Endothelial cell (in vitro differentiated cells): Measurements from ENCODE around the gene UBE2Z. TPM values are rescaled to one million over a fixed set of nuclear protein-coding genes. Genes with fewer than 3 reads are reported as not detected.

Source experiments
- DNase-seq: peaks from one replicate; pipeline ENCODE4 v3.0.0; 2021; ENCODE audit warnings: low spot score
- H3K27ac Mint-ChIP-seq: one replicate; pipeline ENCODE4 v1.8.0; 2021; ENCODE audit warnings: mixed read lengths, inconsistent platforms; ENCODE audit not compliant: unreplicated experiment
- H3K27me3 Mint-ChIP-seq: one replicate; pipeline ENCODE4 v1.8.0; 2021; ENCODE audit warnings: mild to moderate bottlenecking, moderate library complexity, mixed read lengths, inconsistent platforms; ENCODE audit not compliant: unreplicated experiment
- H3K36me3 Mint-ChIP-seq: one replicate; pipeline ENCODE4 v1.8.0; 2021; ENCODE audit warnings: mild to moderate bottlenecking, low read depth, mixed read lengths, inconsistent platforms; ENCODE audit not compliant: unreplicated experiment
- H3K4me1 Mint-ChIP-seq: one replicate; pipeline ENCODE4 v1.8.0; 2021; ENCODE audit warnings: mild to moderate bottlenecking, mixed read lengths, inconsistent platforms; ENCODE audit not compliant: unreplicated experiment
- H3K4me3 Mint-ChIP-seq: one replicate; pipeline ENCODE4 v1.8.0; 2021; ENCODE audit warnings: mild to moderate bottlenecking, mixed read lengths, inconsistent platforms; ENCODE audit not compliant: unreplicated experiment
- H3K9me3 Mint-ChIP-seq: one replicate; pipeline ENCODE4 v1.8.0; 2021; ENCODE audit warnings: mixed read lengths, inconsistent platforms; ENCODE audit not compliant: unreplicated experiment
- CTCF ChIP-seq: fragments of 200-600 bp; sonication (generic); IDR thresholded peaks from one replicate; pipeline ENCODE4 v1.5.0; 2021; ENCODE audit warnings: antibody characterized with exemption; ENCODE audit not compliant: unreplicated experiment
- total RNA-seq: library from RNA; stranded (reverse); fragmentation: NEBNext Ultra II Directional; extraction: Animal tissue kit (Norgen Biotek cat#: 25700); gene quantifications from one replicate; pipeline ENCODE4 v1.2.1, GENCODE V29; 2021; ENCODE audit not compliant: unreplicated experiment

UBE2Z gene
- total RNA-seq, 1 donor from 2014 or later, result 81.8 TPM

GRCh38 chr17:48903401-48903800 lies 4.8 kb upstream of the UBE2Z start:
- Mint-ChIP-seq H3K27ac (no peak overlapping the region), H3K27me3 (peaks cover 1% of the 10 kb centered on the region), H3K4me1 (no peaks in the 10 kb centered on the region), H3K9me3 (no peaks in the 10 kb centered on the region), H3K36me3 (no peaks in the 10 kb centered on the region), H3K4me3 (no peak overlapping the region)
- DNase-seq, result no peak
- TF ChIP-seq CTCF, result no peak

- no peak for DNase-seq
- H3K27ac Mint-ChIP-seq, result no peak overlapping the region
- peaks cover 1% of the 10 kb centered on the region for H3K27me3 Mint-ChIP-seq
- H3K4me3 Mint-ChIP-seq, result no peak overlapping the region
- peaks cover 3% of the 10 kb centered on the region for H3K4me1 Mint-ChIP-seq
- TF ChIP-seq CTCF, result no peak
- H3K9me3 Mint-ChIP-seq, result no peaks in the 10 kb centered on the region
- H3K36me3 Mint-ChIP-seq, result peaks cover 4% of the 10 kb centered on the region
Measured at GRCh38 chr17:48904428-48904827, 3.8 kb upstream of the UBE2Z start.

GRCh38 chr17:48905987-48906515 lies 2.2 kb upstream of the UBE2Z start:
- DNase-seq, result no peak
- no peak for TF ChIP-seq CTCF
- no peak overlapping the region for H3K4me3 Mint-ChIP-seq
- H3K4me1 Mint-ChIP-seq, result peaks cover 17% of the 10 kb centered on the region
- peaks cover 1% of the 10 kb centered on the region for H3K27me3 Mint-ChIP-seq
- H3K9me3 Mint-ChIP-seq, result no peaks in the 10 kb centered on the region
- no peak overlapping the region for H3K27ac Mint-ChIP-seq
- H3K36me3 Mint-ChIP-seq, result peaks cover 10% of the 10 kb centered on the region

GRCh38 chr17:48907713-48908046 lies 527 bp upstream of the UBE2Z start:
- H3K27me3 Mint-ChIP-seq, result peaks cover 1% of the 10 kb centered on the region
- peak overlapping the region; percentile 100 for H3K27ac Mint-ChIP-seq
- no peaks in the 10 kb centered on the region for H3K9me3 Mint-ChIP-seq
- TF ChIP-seq CTCF, result no peak
- H3K36me3 Mint-ChIP-seq, result peaks cover 25% of the 10 kb centered on the region
- H3K4me1 Mint-ChIP-seq, result peaks cover 25% of the 10 kb centered on the region
- DNase-seq, result no peak
- peak overlapping the region; percentile 96 for H3K4me3 Mint-ChIP-seq

GRCh38 chr17:48908853-48909394 lies 717 bp downstream of the UBE2Z start:
- H3K9me3 Mint-ChIP-seq, result no peaks in the 10 kb centered on the region
- peaks cover 25% of the 10 kb centered on the region for H3K4me1 Mint-ChIP-seq
- DNase-seq, result peak; percentile 89
- H3K27ac Mint-ChIP-seq, result peak overlapping the region; percentile 96
- peaks cover 1% of the 10 kb centered on the region for H3K27me3 Mint-ChIP-seq
- TF ChIP-seq CTCF, result no peak
- H3K36me3 Mint-ChIP-seq, result peaks cover 30% of the 10 kb centered on the region
- peak overlapping the region; percentile 99 for H3K4me3 Mint-ChIP-seq
